Measurements from ENCODE around the gene ADAM20.

Gene ADAM20
- total RNA-seq: 0 to 1.0 (median 0.35) reads per million in 3 donors

- no peaks in the 10 kb centered on the region for H3K4me1 ChIP-seq (ENCODE audit: control insufficient read depth, insufficient read depth, low read length, poor library complexity, severe bottlenecking)
- H3K27me3 ChIP-seq (replicated peaks; ENCODE audit: control insufficient read depth, insufficient read depth, low read length, poor library complexity, severe bottlenecking): no peaks in the 10 kb centered on the region
- H3K36me3 ChIP-seq (ENCODE audit: control insufficient read depth, insufficient read depth, low read length): no peaks in the 10 kb centered on the region
- H3K9me3 ChIP-seq (ENCODE audit: control insufficient read depth, low read length): no peaks in the 10 kb centered on the region
- no peak within 1 kb of the TSS for H3K27ac ChIP-seq (ENCODE audit: insufficient read depth, low read length, poor library complexity, severe bottlenecking)
- no peak within 1 kb of the TSS for H3K4me3 ChIP-seq (ENCODE audit: insufficient read depth, low read depth, low read length, poor library complexity, severe bottlenecking)
- DNase-seq: no peak
Measured at GRCh38 chr14:70534904-70535303, at the start of gene ADAM20. ADAM20 (minus strand) TSS chr14:70535004; CDS start chr14:70524757, 10,247 bp downstream.

GRCh38 chr14:70576891-70577290 is 42.1 kb upstream of the ADAM20 start:
- Histone ChIP-seq H3K9me3 (ENCODE audit: control insufficient read depth, low read length) (no peaks in the 10 kb centered on the region), H3K36me3 (ENCODE audit: control insufficient read depth, insufficient read depth, low read length) (peaks cover 7% of the 10 kb centered on the region), H3K4me1 (ENCODE audit: control insufficient read depth, insufficient read depth, low read length, poor library complexity, severe bottlenecking) (no peaks in the 10 kb centered on the region), H3K27me3 (replicated peaks; ENCODE audit: control insufficient read depth, insufficient read depth, low read length, poor library complexity, severe bottlenecking) (no peaks in the 10 kb centered on the region), H3K27ac (ENCODE audit: insufficient read depth, low read length, poor library complexity, severe bottlenecking) (no peak overlapping the region), H3K4me3 (ENCODE audit: insufficient read depth, low read depth, low read length, poor library complexity, severe bottlenecking) (no peak overlapping the region)
- no peak for DNase-seq

GRCh38 chr14:70573050-70573449 is 38.2 kb upstream of the ADAM20 start:
- no peak for DNase-seq
- H3K27ac ChIP-seq (ENCODE audit: insufficient read depth, low read length, poor library complexity, severe bottlenecking): no peak overlapping the region
- H3K36me3 ChIP-seq (ENCODE audit: control insufficient read depth, insufficient read depth, low read length): peaks cover 5% of the 10 kb centered on the region
- H3K4me3 ChIP-seq (ENCODE audit: insufficient read depth, low read depth, low read length, poor library complexity, severe bottlenecking): no peak overlapping the region
- no peaks in the 10 kb centered on the region for H3K27me3 ChIP-seq (replicated peaks; ENCODE audit: control insufficient read depth, insufficient read depth, low read length, poor library complexity, severe bottlenecking)
- no peaks in the 10 kb centered on the region for H3K4me1 ChIP-seq (ENCODE audit: control insufficient read depth, insufficient read depth, low read length, poor library complexity, severe bottlenecking)
- no peaks in the 10 kb centered on the region for H3K9me3 ChIP-seq (ENCODE audit: control insufficient read depth, low read length)

GRCh38 chr14:70571139-70571538 is 36.3 kb upstream of the ADAM20 start:
- no peak for DNase-seq
- H3K36me3 ChIP-seq (ENCODE audit: control insufficient read depth, insufficient read depth, low read length): peaks cover 5% of the 10 kb centered on the region
- no peak overlapping the region for H3K27ac ChIP-seq (ENCODE audit: insufficient read depth, low read length, poor library complexity, severe bottlenecking)
- no peaks in the 10 kb centered on the region for H3K9me3 ChIP-seq (ENCODE audit: control insufficient read depth, low read length)
- H3K4me3 ChIP-seq (ENCODE audit: insufficient read depth, low read depth, low read length, poor library complexity, severe bottlenecking): no peak overlapping the region
- no peaks in the 10 kb centered on the region for H3K4me1 ChIP-seq (ENCODE audit: control insufficient read depth, insufficient read depth, low read length, poor library complexity, severe bottlenecking)
- H3K27me3 ChIP-seq (replicated peaks; ENCODE audit: control insufficient read depth, insufficient read depth, low read length, poor library complexity, severe bottlenecking): no peaks in the 10 kb centered on the region

GRCh38 chr14:70567791-70568190 is 33.0 kb upstream of the ADAM20 start:
- Histone ChIP-seq H3K4me1 (ENCODE audit: control insufficient read depth, insufficient read depth, low read length, poor library complexity, severe bottlenecking) (no peaks in the 10 kb centered on the region), H3K4me3 (ENCODE audit: insufficient read depth, low read depth, low read length, poor library complexity, severe bottlenecking) (no peak overlapping the region), H3K27me3 (replicated peaks; ENCODE audit: control insufficient read depth, insufficient read depth, low read length, poor library complexity, severe bottlenecking) (no peaks in the 10 kb centered on the region), H3K36me3 (ENCODE audit: control insufficient read depth, insufficient read depth, low read length) (peaks cover 19% of the 10 kb centered on the region), H3K9me3 (ENCODE audit: control insufficient read depth, low read length) (no peaks in the 10 kb centered on the region), H3K27ac (ENCODE audit: insufficient read depth, low read length, poor library complexity, severe bottlenecking) (no peak overlapping the region)
- no peak for DNase-seq

GRCh38 chr14:70563869-70564268 is 29.1 kb upstream of the ADAM20 start:
- Histone ChIP-seq H3K27ac (ENCODE audit: insufficient read depth, low read length, poor library complexity, severe bottlenecking) (no peak overlapping the region), H3K36me3 (ENCODE audit: control insufficient read depth, insufficient read depth, low read length) (peaks cover 16% of the 10 kb centered on the region), H3K27me3 (replicated peaks; ENCODE audit: control insufficient read depth, insufficient read depth, low read length, poor library complexity, severe bottlenecking) (no peaks in the 10 kb centered on the region), H3K4me3 (ENCODE audit: insufficient read depth, low read depth, low read length, poor library complexity, severe bottlenecking) (no peak overlapping the region), H3K4me1 (ENCODE audit: control insufficient read depth, insufficient read depth, low read length, poor library complexity, severe bottlenecking) (no peaks in the 10 kb centered on the region), H3K9me3 (ENCODE audit: control insufficient read depth, low read length) (no peaks in the 10 kb centered on the region)
- DNase-seq: no peak

GRCh38 chr14:70563417-70563816 is 28.6 kb upstream of the ADAM20 start:
- H3K9me3 ChIP-seq (ENCODE audit: control insufficient read depth, low read length): no peaks in the 10 kb centered on the region
- no peak overlapping the region for H3K27ac ChIP-seq (ENCODE audit: insufficient read depth, low read length, poor library complexity, severe bottlenecking)
- H3K4me3 ChIP-seq (ENCODE audit: insufficient read depth, low read depth, low read length, poor library complexity, severe bottlenecking): no peak overlapping the region
- no peaks in the 10 kb centered on the region for H3K4me1 ChIP-seq (ENCODE audit: control insufficient read depth, insufficient read depth, low read length, poor library complexity, severe bottlenecking)
- H3K27me3 ChIP-seq (replicated peaks; ENCODE audit: control insufficient read depth, insufficient read depth, low read length, poor library complexity, severe bottlenecking): no peaks in the 10 kb centered on the region
- DNase-seq: no peak
- H3K36me3 ChIP-seq (ENCODE audit: control insufficient read depth, insufficient read depth, low read length): peaks cover 14% of the 10 kb centered on the region

- DNase-seq: no peak
Measured at GRCh38 chr14:70558356-70558755, 23.6 kb upstream of the ADAM20 start.

GRCh38 chr14:70555890-70556289 is 21.1 kb upstream of the ADAM20 start:
- H3K4me1 ChIP-seq (ENCODE audit: control insufficient read depth, insufficient read depth, low read length, poor library complexity, severe bottlenecking): no peaks in the 10 kb centered on the region
- no peak for DNase-seq
- H3K27ac ChIP-seq (ENCODE audit: insufficient read depth, low read length, poor library complexity, severe bottlenecking): no peak overlapping the region
- no peaks in the 10 kb centered on the region for H3K9me3 ChIP-seq (ENCODE audit: control insufficient read depth, low read length)
- no peaks in the 10 kb centered on the region for H3K36me3 ChIP-seq (ENCODE audit: control insufficient read depth, insufficient read depth, low read length)
- no peak overlapping the region for H3K4me3 ChIP-seq (ENCODE audit: insufficient read depth, low read depth, low read length, poor library complexity, severe bottlenecking)
- no peaks in the 10 kb centered on the region for H3K27me3 ChIP-seq (replicated peaks; ENCODE audit: control insufficient read depth, insufficient read depth, low read length, poor library complexity, severe bottlenecking)

More at GRCh38 chr14:70558356-70558755, 23.6 kb upstream of the ADAM20 start:
- Histone ChIP-seq H3K27me3 (replicated peaks; ENCODE audit: control insufficient read depth, insufficient read depth, low read length, poor library complexity, severe bottlenecking) (no peaks in the 10 kb centered on the region), H3K4me1 (ENCODE audit: control insufficient read depth, insufficient read depth, low read length, poor library complexity, severe bottlenecking) (no peaks in the 10 kb centered on the region), H3K27ac (ENCODE audit: insufficient read depth, low read length, poor library complexity, severe bottlenecking) (no peak overlapping the region), H3K36me3 (ENCODE audit: control insufficient read depth, insufficient read depth, low read length) (peaks cover 6% of the 10 kb centered on the region), H3K9me3 (ENCODE audit: control insufficient read depth, low read length) (no peaks in the 10 kb centered on the region), H3K4me3 (ENCODE audit: insufficient read depth, low read depth, low read length, poor library complexity, severe bottlenecking) (no peak overlapping the region)

- Histone ChIP-seq H3K4me3 (ENCODE audit: insufficient read depth, low read depth, low read length, poor library complexity, severe bottlenecking) (no peak overlapping the region), H3K4me1 (ENCODE audit: control insufficient read depth, insufficient read depth, low read length, poor library complexity, severe bottlenecking) (no peaks in the 10 kb centered on the region), H3K9me3 (ENCODE audit: control insufficient read depth, low read length) (no peaks in the 10 kb centered on the region), H3K36me3 (ENCODE audit: control insufficient read depth, insufficient read depth, low read length) (no peaks in the 10 kb centered on the region), H3K27me3 (replicated peaks; ENCODE audit: control insufficient read depth, insufficient read depth, low read length, poor library complexity, severe bottlenecking) (no peaks in the 10 kb centered on the region), H3K27ac (ENCODE audit: insufficient read depth, low read length, poor library complexity, severe bottlenecking) (no peak overlapping the region)
- no peak for DNase-seq
Measured at GRCh38 chr14:70538087-70538486, 3.3 kb upstream of the ADAM20 start.

GRCh38 chr14:70536830-70537229 is 2.0 kb upstream of the ADAM20 start:
- no peak for DNase-seq
- Histone ChIP-seq H3K27me3 (replicated peaks; ENCODE audit: control insufficient read depth, insufficient read depth, low read length, poor library complexity, severe bottlenecking) (no peaks in the 10 kb centered on the region), H3K27ac (ENCODE audit: insufficient read depth, low read length, poor library complexity, severe bottlenecking) (no peak overlapping the region), H3K9me3 (ENCODE audit: control insufficient read depth, low read length) (no peaks in the 10 kb centered on the region), H3K36me3 (ENCODE audit: control insufficient read depth, insufficient read depth, low read length) (no peaks in the 10 kb centered on the region), H3K4me3 (ENCODE audit: insufficient read depth, low read depth, low read length, poor library complexity, severe bottlenecking) (no peak overlapping the region), H3K4me1 (ENCODE audit: control insufficient read depth, insufficient read depth, low read length, poor library complexity, severe bottlenecking) (no peaks in the 10 kb centered on the region)

Data from effector memory CD4-positive, alpha-beta T cell (primary cell).